ENCODE data around the gene MREG. TPM values are rescaled to one million over a fixed set of nuclear protein-coding genes. Genes with fewer than 3 reads are reported as not detected.

MREG gene
- total and polyA plus RNA-seq, 4 donors, result 0.87 to 3.1 (median 2.7) TPM

DNA sequence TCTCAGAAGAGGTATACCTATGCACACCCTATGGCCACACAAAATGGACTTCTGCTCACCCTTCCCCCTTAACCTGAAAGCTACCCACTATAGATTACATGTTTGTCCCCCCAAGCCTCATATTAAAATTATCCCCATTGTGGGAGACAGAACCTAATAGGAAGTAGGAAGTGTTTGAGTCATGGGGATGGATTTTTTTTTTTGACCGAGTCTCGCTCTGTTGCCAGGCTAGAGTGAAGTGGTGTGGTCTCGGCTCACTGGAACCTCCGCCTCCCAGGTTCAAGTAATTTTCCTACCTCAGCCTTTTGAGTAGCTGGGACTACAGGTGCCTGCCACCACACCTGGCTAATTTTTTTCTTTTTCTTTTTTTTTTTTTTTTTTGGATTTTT, 98.6 kb downstream of the MREG start:
- Histone ChIP-seq H3K27me3 (ENCODE audit: control insufficient read depth in 4 of 4, insufficient read depth in 4 of 4, low read length in 3 of 4) (no peaks in the 10 kb centered on the region), H3K27ac (ENCODE audit: low read depth in 1 of 2, low read length in 2 of 2) (no peak overlapping the region), H3K36me3 (ENCODE audit: control insufficient read depth in 4 of 4, insufficient read depth in 3 of 4, low read depth in 1 of 4, low read length in 3 of 4) (no peaks in the 10 kb centered on the region), H3K4me3 (ENCODE audit: low read depth in 1 of 3, low read length in 3 of 3) (no peak overlapping the region), H3K9ac (ENCODE audit: low read depth in 1 of 2, low read length in 2 of 2) (no peak overlapping the region), H3K4me1 (ENCODE audit: control insufficient read depth in 4 of 4, insufficient read depth in 4 of 4, low read length in 3 of 4) (peaks cover 0 to 5% (median 0%) of the 10 kb centered on the region in 4 donors), H3K9me3 (ENCODE audit: control insufficient read depth in 4 of 4, low read length in 3 of 4) (no peaks in the 10 kb centered on the region)
- no peak for DNase-seq (ENCODE audit: low spot score)
- TF ChIP-seq NR2F2 (IDR thresholded peaks at IDR 0.05) (no peak), HNF4A (conservative IDR thresholded peaks at IDR 0.05) (no peak), RXRA (IDR thresholded peaks at IDR 0.05) (no peak), YY1 (IDR thresholded peaks at IDR 0.05) (no peak), FOXA2 (IDR thresholded peaks at IDR 0.05) (no peak), EGR1 (IDR thresholded peaks at IDR 0.05; ENCODE audit: low read depth in 2 of 2) (no peak), JUND (IDR thresholded peaks at IDR 0.05) (no peak), FOXA1 (IDR thresholded peaks at IDR 0.05) (no peak), HNF4G (IDR thresholded peaks at IDR 0.05) (no peak), SP1 (IDR thresholded peaks at IDR 0.05) (no peak), RAD21 (IDR thresholded peaks at IDR 0.05) (no peak), GABPA (IDR thresholded peaks at IDR 0.05 in 1 of 2, conservative IDR thresholded peaks at IDR 0.05 in 1 of 2) (no peak), TAF1 (conservative IDR thresholded peaks at IDR 0.05) (no peak)
- TF ChIP-seq, protein P1, sequence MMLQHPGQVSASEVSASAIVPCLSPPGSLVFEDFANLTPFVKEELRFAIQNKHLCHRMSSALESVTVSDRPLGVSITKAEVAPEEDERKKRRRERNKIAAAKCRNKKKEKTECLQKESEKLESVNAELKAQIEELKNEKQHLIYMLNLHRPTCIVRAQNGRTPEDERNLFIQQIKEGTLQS (IDR thresholded peaks at IDR 0.05), result no peak
- TF ChIP-seq, protein P2, sequence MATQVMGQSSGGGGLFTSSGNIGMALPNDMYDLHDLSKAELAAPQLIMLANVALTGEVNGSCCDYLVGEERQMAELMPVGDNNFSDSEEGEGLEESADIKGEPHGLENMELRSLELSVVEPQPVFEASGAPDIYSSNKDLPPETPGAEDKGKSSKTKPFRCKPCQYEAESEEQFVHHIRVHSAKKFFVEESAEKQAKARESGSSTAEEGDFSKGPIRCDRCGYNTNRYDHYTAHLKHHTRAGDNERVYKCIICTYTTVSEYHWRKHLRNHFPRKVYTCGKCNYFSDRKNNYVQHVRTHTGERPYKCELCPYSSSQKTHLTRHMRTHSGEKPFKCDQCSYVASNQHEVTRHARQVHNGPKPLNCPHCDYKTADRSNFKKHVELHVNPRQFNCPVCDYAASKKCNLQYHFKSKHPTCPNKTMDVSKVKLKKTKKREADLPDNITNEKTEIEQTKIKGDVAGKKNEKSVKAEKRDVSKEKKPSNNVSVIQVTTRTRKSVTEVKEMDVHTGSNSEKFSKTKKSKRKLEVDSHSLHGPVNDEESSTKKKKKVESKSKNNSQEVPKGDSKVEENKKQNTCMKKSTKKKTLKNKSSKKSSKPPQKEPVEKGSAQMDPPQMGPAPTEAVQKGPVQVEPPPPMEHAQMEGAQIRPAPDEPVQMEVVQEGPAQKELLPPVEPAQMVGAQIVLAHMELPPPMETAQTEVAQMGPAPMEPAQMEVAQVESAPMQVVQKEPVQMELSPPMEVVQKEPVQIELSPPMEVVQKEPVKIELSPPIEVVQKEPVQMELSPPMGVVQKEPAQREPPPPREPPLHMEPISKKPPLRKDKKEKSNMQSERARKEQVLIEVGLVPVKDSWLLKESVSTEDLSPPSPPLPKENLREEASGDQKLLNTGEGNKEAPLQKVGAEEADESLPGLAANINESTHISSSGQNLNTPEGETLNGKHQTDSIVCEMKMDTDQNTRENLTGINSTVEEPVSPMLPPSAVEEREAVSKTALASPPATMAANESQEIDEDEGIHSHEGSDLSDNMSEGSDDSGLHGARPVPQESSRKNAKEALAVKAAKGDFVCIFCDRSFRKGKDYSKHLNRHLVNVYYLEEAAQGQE (IDR thresholded peaks at IDR 0.05), result no peak
- TF ChIP-seq, protein P3, sequence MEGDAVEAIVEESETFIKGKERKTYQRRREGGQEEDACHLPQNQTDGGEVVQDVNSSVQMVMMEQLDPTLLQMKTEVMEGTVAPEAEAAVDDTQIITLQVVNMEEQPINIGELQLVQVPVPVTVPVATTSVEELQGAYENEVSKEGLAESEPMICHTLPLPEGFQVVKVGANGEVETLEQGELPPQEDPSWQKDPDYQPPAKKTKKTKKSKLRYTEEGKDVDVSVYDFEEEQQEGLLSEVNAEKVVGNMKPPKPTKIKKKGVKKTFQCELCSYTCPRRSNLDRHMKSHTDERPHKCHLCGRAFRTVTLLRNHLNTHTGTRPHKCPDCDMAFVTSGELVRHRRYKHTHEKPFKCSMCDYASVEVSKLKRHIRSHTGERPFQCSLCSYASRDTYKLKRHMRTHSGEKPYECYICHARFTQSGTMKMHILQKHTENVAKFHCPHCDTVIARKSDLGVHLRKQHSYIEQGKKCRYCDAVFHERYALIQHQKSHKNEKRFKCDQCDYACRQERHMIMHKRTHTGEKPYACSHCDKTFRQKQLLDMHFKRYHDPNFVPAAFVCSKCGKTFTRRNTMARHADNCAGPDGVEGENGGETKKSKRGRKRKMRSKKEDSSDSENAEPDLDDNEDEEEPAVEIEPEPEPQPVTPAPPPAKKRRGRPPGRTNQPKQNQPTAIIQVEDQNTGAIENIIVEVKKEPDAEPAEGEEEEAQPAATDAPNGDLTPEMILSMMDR (IDR thresholded peaks at IDR 0.05; ENCODE audit: low read depth, low read length, missing input control), result no peak
- TF ChIP-seq, protein P4, sequence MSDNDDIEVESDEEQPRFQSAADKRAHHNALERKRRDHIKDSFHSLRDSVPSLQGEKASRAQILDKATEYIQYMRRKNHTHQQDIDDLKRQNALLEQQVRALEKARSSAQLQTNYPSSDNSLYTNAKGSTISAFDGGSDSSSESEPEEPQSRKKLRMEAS (IDR thresholded peaks at IDR 0.05), result no peak
- TF ChIP-seq, protein P5, sequence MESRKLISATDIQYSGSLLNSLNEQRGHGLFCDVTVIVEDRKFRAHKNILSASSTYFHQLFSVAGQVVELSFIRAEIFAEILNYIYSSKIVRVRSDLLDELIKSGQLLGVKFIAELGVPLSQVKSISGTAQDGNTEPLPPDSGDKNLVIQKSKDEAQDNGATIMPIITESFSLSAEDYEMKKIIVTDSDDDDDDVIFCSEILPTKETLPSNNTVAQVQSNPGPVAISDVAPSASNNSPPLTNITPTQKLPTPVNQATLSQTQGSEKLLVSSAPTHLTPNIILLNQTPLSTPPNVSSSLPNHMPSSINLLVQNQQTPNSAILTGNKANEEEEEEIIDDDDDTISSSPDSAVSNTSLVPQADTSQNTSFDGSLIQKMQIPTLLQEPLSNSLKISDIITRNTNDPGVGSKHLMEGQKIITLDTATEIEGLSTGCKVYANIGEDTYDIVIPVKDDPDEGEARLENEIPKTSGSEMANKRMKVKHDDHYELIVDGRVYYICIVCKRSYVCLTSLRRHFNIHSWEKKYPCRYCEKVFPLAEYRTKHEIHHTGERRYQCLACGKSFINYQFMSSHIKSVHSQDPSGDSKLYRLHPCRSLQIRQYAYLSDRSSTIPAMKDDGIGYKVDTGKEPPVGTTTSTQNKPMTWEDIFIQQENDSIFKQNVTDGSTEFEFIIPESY (IDR thresholded peaks at IDR 0.05), result no peak
- 96% methylated on average over 4 of the region's 4 CpGs for WGBS

All from liver (tissue), 9 donors.